IMR-90 (cell line): ENCODE measurements around the gene ISCU. TPM values are rescaled to one million over a fixed set of nuclear protein-coding genes. Genes with fewer than 3 reads are reported as not detected.

Experiments used
- ATAC-seq: fragments of 200-7000 bp; cut with Tn5 transposase; 2 replicates; pipeline ENCODE4 v1.9.1; 2020; ENCODE audit warnings: low read depth, mild to moderate bottlenecking, moderate library complexity
- BruUV-seq: library from RNA; stranded (reverse); fragments of 400-500 nt; replicated peaks from 2 replicates; lab custom pipeline; 2021; lab: Mats Ljungman, UMichigan
- CTCF ChIA-PET: fragments of 300-600 bp; formaldehyde crosslinking; extraction: SDS; loops from one replicate; lab custom pipeline; 2021; ENCODE audit warnings: antibody characterized with exemption; lab: Yijun Ruan, JAX
- POLR2A ChIA-PET: fragments of 300-600 bp; sonication (Branson Sonifier 250); formaldehyde crosslinking; loops from one replicate; lab custom pipeline; 2022; ENCODE audit warnings: antibody characterized with exemption; ENCODE audit not compliant: unreplicated experiment; lab: Charles Lee
- DNase-seq: peaks from one replicate; pipeline ENCODE4 v3.0.0; 2013
- H2AFZ ChIP-seq: replicated peaks from 2 replicates; pipeline ENCODE3; 2013; ENCODE audit warnings: low read length, mild to moderate bottlenecking; ENCODE audit not compliant: poor library complexity
- H2AK5ac ChIP-seq: 2 replicates; pipeline ENCODE4 v1.6.1; 2013; ENCODE audit warnings: low read depth, low read length, inconsistent platforms
- H2AK9ac ChIP-seq: replicated peaks from 2 replicates; pipeline ENCODE3; 2013; ENCODE audit warnings: mild to moderate bottlenecking, low read depth, low read length, moderate library complexity; ENCODE audit not compliant: poor library complexity
- H2BK120ac ChIP-seq: 2 replicates; pipeline ENCODE4 v1.6.1; 2013; ENCODE audit warnings: low read depth, low read length, inconsistent platforms
- H2BK15ac ChIP-seq: 3 replicates; pipeline ENCODE4 v1.6.1; 2013; ENCODE audit warnings: low read depth, low read length, inconsistent platforms
- H2BK20ac ChIP-seq: 2 replicates; pipeline ENCODE4 v1.6.1; 2013; ENCODE audit warnings: low read depth, mild to moderate bottlenecking, inconsistent platforms, low read length, moderate library complexity
- H2BK5ac ChIP-seq: 2 replicates; pipeline ENCODE4 v1.6.1; 2013; ENCODE audit warnings: mild to moderate bottlenecking, low read depth, low read length, inconsistent platforms; ENCODE audit not compliant: poor library complexity, severe bottlenecking
- H3K14ac ChIP-seq: replicated peaks from 2 replicates; pipeline ENCODE4 v1.6.1; 2013; ENCODE audit warnings: low read depth, low read length, inconsistent platforms
- H3K18ac ChIP-seq: 2 replicates; pipeline ENCODE4 v1.6.1; 2013; ENCODE audit warnings: low read depth, low read length, control low read depth
- H3K23ac ChIP-seq: 2 replicates; pipeline ENCODE4 v1.6.1; 2013; ENCODE audit warnings: low read depth, low read length, inconsistent platforms
- H3K27ac ChIP-seq: 2 replicates; pipeline ENCODE4 v1.5.1; 2013; ENCODE audit warnings: mild to moderate bottlenecking, control low read depth, low read length; ENCODE audit not compliant: insufficient read depth
- H3K27me3 ChIP-seq: 2 replicates; pipeline ENCODE4 v1.6.1; 2013; ENCODE audit warnings: low read length; ENCODE audit not compliant: control insufficient read depth, insufficient read depth
- H3K36me3 ChIP-seq: 2 replicates; pipeline ENCODE4 v1.6.1; 2013; ENCODE audit warnings: low read length, mixed read lengths; ENCODE audit not compliant: control insufficient read depth, insufficient read depth
- H3K4ac ChIP-seq: 2 replicates; pipeline ENCODE4 v1.6.1; 2013; ENCODE audit warnings: low read depth, low read length, inconsistent platforms
- H3K4me1 ChIP-seq: 2 replicates; pipeline ENCODE4 v1.6.1; 2013; ENCODE audit warnings: low read length, mixed read lengths; ENCODE audit not compliant: control insufficient read depth, insufficient read depth
- H3K4me2 ChIP-seq: 2 replicates; pipeline ENCODE4 v1.6.1; 2013; ENCODE audit warnings: low read depth, mild to moderate bottlenecking, control low read depth, low read length, moderate library complexity
- H3K4me3 ChIP-seq: 2 replicates; pipeline ENCODE4 v1.5.1; 2013; ENCODE audit warnings: low read depth, mild to moderate bottlenecking, control low read depth, low read length, moderate library complexity; ENCODE audit not compliant: insufficient read depth
- H3K56ac ChIP-seq: 2 replicates; pipeline ENCODE4 v1.6.1; 2013; ENCODE audit warnings: low read length, inconsistent platforms; ENCODE audit not compliant: insufficient read depth; ENCODE audit errors: extremely low read depth
- H3K79me1 ChIP-seq, 2 experiments: 2 replicates each; pipeline ENCODE4 v1.6.1; 2013; ENCODE audit warnings: low read length in 2 of 2, inconsistent platforms in 1 of 2, low read depth in 1 of 2
- H3K9ac ChIP-seq: 2 replicates; pipeline ENCODE4 v1.6.1; 2013; ENCODE audit warnings: low read depth, low read length, control low read depth
- H3K9me1 ChIP-seq: 2 replicates; pipeline ENCODE4 v1.6.1; 2013; ENCODE audit warnings: low read length, inconsistent platforms; ENCODE audit not compliant: insufficient read depth
- H3K9me3 ChIP-seq: 2 replicates; pipeline ENCODE4 v1.6.1; 2013; ENCODE audit warnings: low read length; ENCODE audit not compliant: control insufficient read depth, insufficient read depth
- H4K20me1 ChIP-seq: 2 replicates; pipeline ENCODE4 v1.6.1; 2013; ENCODE audit warnings: low read length, inconsistent platforms; ENCODE audit not compliant: insufficient read depth
- H4K5ac ChIP-seq: 2 replicates; pipeline ENCODE4 v1.6.1; 2013; ENCODE audit warnings: mild to moderate bottlenecking, low read depth, low read length, control low read depth
- H4K8ac ChIP-seq, 2 experiments: 2 replicates each; pipeline ENCODE4 v1.6.1; 2013; ENCODE audit warnings: low read depth in 2 of 2, low read length in 2 of 2, control low read depth in 1 of 2, inconsistent platforms in 1 of 2
- H4K91ac ChIP-seq: 2 replicates; pipeline ENCODE4 v1.6.1; 2013; ENCODE audit warnings: low read depth, low read length, inconsistent platforms; ENCODE audit not compliant: insufficient read depth
- CEBPB ChIP-seq: IDR thresholded peaks from 2 replicates; pipeline ENCODE4 v1.6.1; 2012; ENCODE audit warnings: low read depth, low read length, improper control_type of control experiment
- MAFK ChIP-seq: IDR thresholded peaks from 2 replicates; pipeline ENCODE4 v1.6.1; 2012; ENCODE audit warnings: low read depth, low read length, improper control_type of control experiment
- RAD21 ChIP-seq: IDR thresholded peaks from 2 replicates; pipeline ENCODE4 v1.6.1; 2012; ENCODE audit warnings: low read length, improper control_type of control experiment
- WGBS, 2 experiments: methylation state at CpG; one replicate each; pipeline versions ENCODE4 v1.1.5 to v1.1.7; 2013; ENCODE audit warnings: missing lambda C conversion rate in 2 of 2; ENCODE audit not compliant: insufficient read length in 1 of 2; ENCODE audit errors: extremely low coverage in 2 of 2; 5-methylcytosine and 5-hydroxymethylcytosine counted together
- dilution Hi-C: fragments of 300-500 bp; cut with HindIII; formaldehyde crosslinking; loops from one replicate; pipeline ENCODE4 v1.14.3; 2018; ENCODE audit warnings: low sequenced_read_pairs; ENCODE audit not compliant: unreplicated experiment
- in situ Hi-C: fragments of 300-500 bp; cut with MboI; formaldehyde crosslinking; loops from 3 replicates; pipeline ENCODE4 v1.14.3; 2019; ENCODE audit warnings: low sequenced_read_pairs, inconsistent platforms, mixed read lengths
- intact Hi-C: fragments of 100-400 bp; cut with micrococcal nuclease; formaldehyde crosslinking; loops from 2 replicates; pipeline ENCODE4 v1.10.0; 2022
- polyA plus RNA-seq, 3 experiments: library from polyadenylated mRNA; depleted of rRNA; stranded (reverse); fragments of >200 nt; gene quantifications; 2 replicates each; pipeline ENCODE4 v1.2.3, GENCODE V29; 2012; ENCODE audit warnings: low replicate concordance in 1 of 3
- total RNA-seq: library from RNA; depleted of rRNA; stranded (reverse); fragments of >200 nt; gene quantifications from 2 replicates; pipeline ENCODE4 v1.2.3, GENCODE V29; 2012
- TF ChIP-seq, protein P1 (sequence below): conservative IDR thresholded peaks from 2 replicates; pipeline ENCODE4 v1.5.1; 2012; ENCODE audit warnings: mild to moderate bottlenecking, low read depth, low read length, improper control_type of control experiment

ISCU gene
- total and polyA plus RNA-seq, 2 of the 4 experiments (the other 2 are of a cell fraction) = 52.7 to 87.2 TPM

DNA sequence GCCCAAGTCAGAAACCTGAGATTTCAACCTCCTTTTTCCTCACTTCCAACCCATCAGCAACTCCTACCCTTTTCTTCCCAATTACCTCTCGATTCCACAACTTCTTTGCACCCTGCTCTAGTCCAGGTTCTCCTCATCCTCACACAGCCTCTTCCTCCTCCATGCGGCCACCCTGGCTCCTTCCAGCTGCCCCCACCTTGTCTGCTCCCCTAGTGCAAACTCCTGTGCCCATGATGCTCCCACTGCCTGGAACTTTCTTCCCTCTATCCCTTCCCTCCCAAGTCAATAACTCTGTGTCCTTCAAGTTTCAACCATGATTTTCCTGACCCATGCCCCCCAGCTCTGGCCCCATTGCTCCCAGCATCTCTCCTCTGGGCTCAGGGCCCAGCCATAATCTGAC is 54.0 kb downstream of the ISCU start:
- dilution Hi-C loops (no loop called here), intact Hi-C loops (no loop called here), in situ Hi-C loops (loop anchor here (5.0 kb wide), 1 partner anchor 49 kb away; no protein-coding TSS in a partner anchor)
- peaks cover 3% of the 10 kb centered on the region; the same call in 1 of the 2 replicates for H3K9me3 ChIP-seq
- no peak overlapping the region for H2AFZ ChIP-seq
- H3K9ac ChIP-seq = no peak overlapping the region
- H3K27ac ChIP-seq = no peak overlapping the region
- TF ChIP-seq, protein P1, sequence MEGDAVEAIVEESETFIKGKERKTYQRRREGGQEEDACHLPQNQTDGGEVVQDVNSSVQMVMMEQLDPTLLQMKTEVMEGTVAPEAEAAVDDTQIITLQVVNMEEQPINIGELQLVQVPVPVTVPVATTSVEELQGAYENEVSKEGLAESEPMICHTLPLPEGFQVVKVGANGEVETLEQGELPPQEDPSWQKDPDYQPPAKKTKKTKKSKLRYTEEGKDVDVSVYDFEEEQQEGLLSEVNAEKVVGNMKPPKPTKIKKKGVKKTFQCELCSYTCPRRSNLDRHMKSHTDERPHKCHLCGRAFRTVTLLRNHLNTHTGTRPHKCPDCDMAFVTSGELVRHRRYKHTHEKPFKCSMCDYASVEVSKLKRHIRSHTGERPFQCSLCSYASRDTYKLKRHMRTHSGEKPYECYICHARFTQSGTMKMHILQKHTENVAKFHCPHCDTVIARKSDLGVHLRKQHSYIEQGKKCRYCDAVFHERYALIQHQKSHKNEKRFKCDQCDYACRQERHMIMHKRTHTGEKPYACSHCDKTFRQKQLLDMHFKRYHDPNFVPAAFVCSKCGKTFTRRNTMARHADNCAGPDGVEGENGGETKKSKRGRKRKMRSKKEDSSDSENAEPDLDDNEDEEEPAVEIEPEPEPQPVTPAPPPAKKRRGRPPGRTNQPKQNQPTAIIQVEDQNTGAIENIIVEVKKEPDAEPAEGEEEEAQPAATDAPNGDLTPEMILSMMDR = no peak
- TF ChIP-seq CEBPB (no peak), MAFK (no peak), RAD21 (no peak)
- no peak overlapping the region for H4K5ac ChIP-seq
- no peaks in the 10 kb centered on the region for H3K36me3 ChIP-seq
- H2BK15ac ChIP-seq = no peak overlapping the region
- 91 to 100% methylated on average over 1 to 2 of the region's 2 CpGs for WGBS, 2 experiments
- H3K56ac ChIP-seq = no peak overlapping the region
- H2BK20ac ChIP-seq = no peak overlapping the region
- H2AK5ac ChIP-seq = no peak overlapping the region
- no peak overlapping the region for H3K4me2 ChIP-seq
- ChIA-PET CTCF (no interaction called here), POLR2A (no interaction called here)
- H4K91ac ChIP-seq = no peak overlapping the region
- H3K27me3 ChIP-seq = no peaks in the 10 kb centered on the region
- ATAC-seq (no peak), DNase-seq (no peak)
- H3K14ac ChIP-seq = no peak overlapping the region
- H3K4me1 ChIP-seq = peaks cover 6% of the 10 kb centered on the region
- no peak overlapping the region for H3K4me3 ChIP-seq
- H3K79me1 ChIP-seq = peaks cover 0 to 5% of the 10 kb centered on the region in 2 experiments; a peak in 1 of 4 replicates
- no peak overlapping the region for H3K4ac ChIP-seq
- no peak overlapping the region for H2BK120ac ChIP-seq
- peaks cover 6% of the 10 kb centered on the region; the same call in 1 of the 2 replicates for H3K9me1 ChIP-seq
- no peak overlapping the region for H3K18ac ChIP-seq
- no peak overlapping the region for H3K23ac ChIP-seq
- no peaks in the 10 kb centered on the region for H4K20me1 ChIP-seq
- no TSS peak for BruUV-seq
- no peak overlapping the region for H2AK9ac ChIP-seq
- H2BK5ac ChIP-seq = no peak overlapping the region
- no peak overlapping the region for H4K8ac ChIP-seq
